MM.1S (cell line): ENCODE results near the gene RSU1.

ENCODE experiments used
- CTCF ChIP-seq: fragments of 300-600 bp; sonication (generic); IDR thresholded peaks from 2 replicates; pipeline ENCODE4 v1.5.1; 2016; ENCODE audit warnings: antibody characterized with exemption, low read length, mixed read lengths
- EZH2 ChIP-seq: fragments of 300-600 bp; sonication (generic); optimal IDR thresholded peaks from 2 replicates; pipeline ENCODE3; 2017; ENCODE audit warnings: low read depth, mild to moderate bottlenecking, antibody characterized with exemption, low read length, mixed read lengths
- EZH2phosphoT487 ChIP-seq: fragments of 300-600 bp; sonication (generic); IDR thresholded peaks from 2 replicates; pipeline ENCODE4 v1.6.1; 2018; ENCODE audit warnings: antibody characterized with exemption, low read length

GRCh38 chr10:16803464-16803863, 13.8 kb downstream of the RSU1 start:
- TF ChIP-seq CTCF (no peak), EZH2 (no peak), EZH2phosphoT487 (no peak)
